ENCODE data around the gene SLC6A7.

DNA sequence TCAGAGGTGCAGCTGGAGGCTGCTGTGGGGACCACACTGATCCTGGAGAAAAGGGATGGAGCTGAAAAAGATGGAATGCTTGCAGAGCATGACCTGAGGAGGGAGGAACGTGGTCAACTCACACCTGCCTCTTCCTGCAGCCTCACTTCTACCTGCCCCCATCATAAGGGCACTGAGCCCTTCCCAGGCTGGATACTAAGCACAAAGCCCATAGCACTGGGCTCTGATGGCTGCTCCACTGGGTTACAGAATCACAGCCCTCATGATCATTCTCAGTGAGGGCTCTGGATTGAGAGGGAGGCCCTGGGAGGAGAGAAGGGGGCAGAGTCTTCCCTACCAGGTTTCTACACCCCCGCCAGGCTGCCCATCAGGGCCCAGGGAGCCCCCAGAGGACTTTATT lies 5.9 kb upstream of the SLC6A7 start:
- TF ChIP-seq CTCF (IDR thresholded peaks at IDR 0.05) = no peak
- TF ChIP-seq USF2 (IDR thresholded peaks at IDR 0.05; ENCODE audit: borderline replicate concordance, low read depth, low read length) = no peak
- no peak for TF ChIP-seq EP300 (IDR thresholded peaks at IDR 0.05; ENCODE audit: borderline replicate concordance in 1 of 2, low read depth in 1 of 2, low read length in 1 of 2)
